ENCODE data around the gene ROBO4.

Gene ROBO4

GRCh38 chr11:124859171-124859570, 38.5 kb downstream of the ROBO4 start:
- Histone ChIP-seq H3K36me3 (replicated peaks; ENCODE audit: insufficient read depth, low read length) (no peaks in the 10 kb centered on the region), H3K79me2 (ENCODE audit: low read length) (no peaks in the 10 kb centered on the region), H3K4me3 (ENCODE audit: low read length) (no peak overlapping the region), H3K27ac (ENCODE audit: low read length) (no peak overlapping the region), H3K4me2 (ENCODE audit: low read depth, low read length) (no peak overlapping the region), H3K27me3 (replicated peaks; ENCODE audit: insufficient read depth, low read length) (peaks cover 10% of the 10 kb centered on the region; the same call in 1 of the 2 replicates), H3K4me1 (ENCODE audit: low read length) (no peaks in the 10 kb centered on the region), H2AFZ (ENCODE audit: low read length) (no peak overlapping the region), H3K9ac (ENCODE audit: low read length) (no peak overlapping the region), H3K9me2 (replicated peaks; ENCODE audit: insufficient read depth, low read length) (no peaks in the 10 kb centered on the region), H3F3A (ENCODE audit: insufficient read depth, low read length) (no peaks in the 10 kb centered on the region), H3K9me3 (replicated peaks; ENCODE audit: insufficient read depth, low read length) (no peaks in the 10 kb centered on the region), H4K20me1 (ENCODE audit: insufficient read depth, low read length) (no peaks in the 10 kb centered on the region)
- TF ChIP-seq CTCF (IDR thresholded peaks at IDR 0.05; ENCODE audit: low read length) (no peak), EZH2phosphoT487 (IDR thresholded peaks at IDR 0.05; ENCODE audit: low read length) (no peak), EZH2 (optimal IDR thresholded peaks at IDR 0.05; ENCODE audit: low read depth, low read length) (no peak)
- no peak for DNase-seq

- Histone ChIP-seq H3K4me2 (ENCODE audit: low read depth, low read length) (no peak overlapping the region), H3K9me3 (replicated peaks; ENCODE audit: insufficient read depth, low read length) (no peaks in the 10 kb centered on the region), H3K79me2 (ENCODE audit: low read length) (no peaks in the 10 kb centered on the region), H3K4me1 (ENCODE audit: low read length) (no peaks in the 10 kb centered on the region), H3K27ac (ENCODE audit: low read length) (no peak overlapping the region), H3K4me3 (ENCODE audit: low read length) (no peak overlapping the region), H3K36me3 (replicated peaks; ENCODE audit: insufficient read depth, low read length) (no peaks in the 10 kb centered on the region), H3K27me3 (replicated peaks; ENCODE audit: insufficient read depth, low read length) (peaks cover 69% of the 10 kb centered on the region), H2AFZ (ENCODE audit: low read length) (no peak overlapping the region), H4K20me1 (ENCODE audit: insufficient read depth, low read length) (no peaks in the 10 kb centered on the region), H3K9ac (ENCODE audit: low read length) (no peak overlapping the region), H3K9me2 (replicated peaks; ENCODE audit: insufficient read depth, low read length) (no peaks in the 10 kb centered on the region), H3F3A (ENCODE audit: insufficient read depth, low read length) (no peaks in the 10 kb centered on the region)
- TF ChIP-seq EZH2phosphoT487 (IDR thresholded peaks at IDR 0.05; ENCODE audit: low read length) (no peak), EZH2 (optimal IDR thresholded peaks at IDR 0.05; ENCODE audit: low read depth, low read length) (no peak), CTCF (IDR thresholded peaks at IDR 0.05; ENCODE audit: low read length) (no peak)
- no peak for DNase-seq
Observed at GRCh38 chr11:124846070-124846673, 51.5 kb downstream of the ROBO4 start.

- Histone ChIP-seq H3K9me2 (replicated peaks; ENCODE audit: insufficient read depth, low read length) (no peaks in the 10 kb centered on the region), H3K9me3 (replicated peaks; ENCODE audit: insufficient read depth, low read length) (no peaks in the 10 kb centered on the region), H4K20me1 (ENCODE audit: insufficient read depth, low read length) (no peaks in the 10 kb centered on the region), H3K4me1 (ENCODE audit: low read length) (no peaks in the 10 kb centered on the region), H3K36me3 (replicated peaks; ENCODE audit: insufficient read depth, low read length) (no peaks in the 10 kb centered on the region), H3K79me2 (ENCODE audit: low read length) (no peaks in the 10 kb centered on the region), H3K27ac (ENCODE audit: low read length) (no peak overlapping the region), H3K27me3 (replicated peaks; ENCODE audit: insufficient read depth, low read length) (peaks cover 81% of the 10 kb centered on the region), H3F3A (ENCODE audit: insufficient read depth, low read length) (no peaks in the 10 kb centered on the region), H2AFZ (ENCODE audit: low read length) (no peak overlapping the region), H3K9ac (ENCODE audit: low read length) (no peak overlapping the region), H3K4me3 (ENCODE audit: low read length) (no peak overlapping the region), H3K4me2 (ENCODE audit: low read depth, low read length) (no peak overlapping the region)
- TF ChIP-seq CTCF (IDR thresholded peaks at IDR 0.05; ENCODE audit: low read length), result no peak
- TF ChIP-seq EZH2 (optimal IDR thresholded peaks at IDR 0.05; ENCODE audit: low read depth, low read length), result no peak
- no peak for TF ChIP-seq EZH2phosphoT487 (IDR thresholded peaks at IDR 0.05; ENCODE audit: low read length)
- DNase-seq, result no peak
Observed at GRCh38 chr11:124844664-124845079, 53.0 kb downstream of the ROBO4 start.
